B cell (primary cell): ENCODE measurements around the gene CD177. TPM values are rescaled to one million over a fixed set of nuclear protein-coding genes. Genes with fewer than 3 reads are reported as not detected.

Experiments used
- ATAC-seq: fragments of 200-7000 bp; cut with Tn5 transposase; one replicate; pipeline ENCODE4 v1.10.0; 2021; ENCODE audit warnings: low read depth, mild to moderate bottlenecking, moderate number of reproducible peaks, moderate library complexity
- CTCF ChIA-PET: fragments of 350-600 bp; sonication (Branson Sonifier 250); formaldehyde crosslinking; loops from one replicate; lab custom pipeline; 2021; ENCODE audit warnings: antibody characterized with exemption, inconsistent platforms; lab: Charles Lee
- POLR2A ChIA-PET: fragments of 350-600 bp; sonication (Branson Sonifier 250); formaldehyde crosslinking; loops from one replicate; lab custom pipeline; 2021; ENCODE audit warnings: antibody characterized with exemption; lab: Charles Lee
- DNase-seq: peaks from one replicate; pipeline ENCODE4 v3.0.0; 2013
- H2AFZ ChIP-seq: 2 replicates; pipeline ENCODE4 v1.6.1; 2012; ENCODE audit warnings: mild to moderate bottlenecking, low read depth, low read length; ENCODE audit not compliant: insufficient read depth, poor library complexity, severe bottlenecking
- H3K27ac ChIP-seq, 2 donors: 1 replicate in 1 of 2; 2 replicates in 1 of 2; pipeline ENCODE4 v1.5.1; 2012 to 2013; ENCODE audit warnings: low read length in 2 of 2, mild to moderate bottlenecking in 2 of 2, moderate library complexity in 1 of 2
- H3K27me3 ChIP-seq, 4 experiments: fragments of 200-600 bp in 1 of 4; sonication (generic) in 1 of 4; replicated peaks in 1 of 4; 1 replicate in 2 of 4; 2 replicates in 2 of 4; pipeline versions ENCODE4 v1.6.1 to v1.7.0; 2013 to 2016; ENCODE audit warnings: low read length in 3 of 4, mild to moderate bottlenecking in 2 of 4, mixed read lengths in 1 of 4, moderate library complexity in 1 of 4; ENCODE audit not compliant: insufficient read depth in 4 of 4, control insufficient read depth in 3 of 4; ENCODE audit errors: control extremely low read depth in 1 of 4
- H3K36me3 ChIP-seq, 2 experiments: replicated peaks in 1 of 2; 1 replicate in 1 of 2; 2 replicates in 1 of 2; pipeline versions ENCODE4 v1.6.1 to v1.7.1; 2013; ENCODE audit warnings: low read length in 1 of 2; ENCODE audit not compliant: insufficient read depth in 2 of 2, control insufficient read depth in 1 of 2; ENCODE audit errors: control extremely low read depth in 1 of 2, extremely low read depth in 1 of 2
- H3K4me1 ChIP-seq, 2 donors: fragments of 200-600 bp in 1 of 2; sonication (generic) in 1 of 2; 1 replicate in 1 of 2; 2 replicates in 1 of 2; pipeline versions ENCODE4 v1.5.1 to v1.6.1; 2013 to 2017; ENCODE audit warnings: low read length in 2 of 2; ENCODE audit not compliant: control insufficient read depth in 2 of 2, insufficient read depth in 2 of 2
- H3K4me2 ChIP-seq: replicated peaks from 2 replicates; pipeline ENCODE3; 2012; ENCODE audit warnings: mild to moderate bottlenecking, low read depth, low read length; ENCODE audit not compliant: poor library complexity, severe bottlenecking
- H3K4me3 ChIP-seq, 5 experiments: fragments of 200-600 bp in 1 of 5; sonication (generic) in 1 of 5; 1 replicate in 3 of 5; 2 replicates in 2 of 5; pipeline versions ENCODE4 v1.5.1 to v1.7.0; 2011 to 2016; ENCODE audit warnings: low read length in 4 of 5, mild to moderate bottlenecking in 4 of 5, low read depth in 2 of 5, control low read depth in 1 of 5, moderate library complexity in 1 of 5; ENCODE audit not compliant: insufficient read depth in 1 of 5; ENCODE audit errors: control extremely low read depth in 1 of 5, extremely low read depth in 1 of 5
- H3K79me2 ChIP-seq: fragments of 200-600 bp; sonication (generic); one replicate; pipeline ENCODE4 v1.6.0; 2016; ENCODE audit warnings: low read length; ENCODE audit not compliant: control insufficient read depth, insufficient read depth
- H3K9ac ChIP-seq: fragments of 200-600 bp; sonication (generic); 2 replicates; pipeline ENCODE4 v1.6.1; 2017; ENCODE audit warnings: mild to moderate bottlenecking, low read length, moderate library complexity
- H3K9me3 ChIP-seq, 3 donors: one replicate each; pipeline versions ENCODE4 v1.6.1 to v1.7.1; 2013; ENCODE audit warnings: low read length in 2 of 3; ENCODE audit not compliant: control insufficient read depth in 2 of 3, insufficient read depth in 1 of 3; ENCODE audit errors: control extremely low read depth in 1 of 3
- H4K20me1 ChIP-seq: 2 replicates; pipeline ENCODE4 v1.6.0; 2012; ENCODE audit warnings: mild to moderate bottlenecking, low read length; ENCODE audit not compliant: insufficient read depth, control insufficient read depth, poor library complexity, severe bottlenecking
- H3K27ac Mint-ChIP-seq: one replicate; pipeline ENCODE4 v1.8.0; 2021; ENCODE audit warnings: mixed read lengths
- H3K27me3 Mint-ChIP-seq: one replicate; pipeline ENCODE4 v1.8.0; 2021; ENCODE audit warnings: mixed read lengths
- H3K4me1 Mint-ChIP-seq: one replicate; pipeline ENCODE4 v1.8.0; 2021; ENCODE audit warnings: mixed read lengths
- H3K4me3 Mint-ChIP-seq: one replicate; pipeline ENCODE4 v1.8.0; 2021; ENCODE audit warnings: mixed read lengths
- H3K9me3 Mint-ChIP-seq: one replicate; pipeline ENCODE4 v1.8.0; 2022; ENCODE audit warnings: mixed read lengths; ENCODE audit not compliant: insufficient read depth
- EZH2 ChIP-seq: IDR thresholded peaks from 2 replicates; pipeline ENCODE4 v1.6.1; 2012; ENCODE audit warnings: borderline replicate concordance, low read depth, mild to moderate bottlenecking, moderate library complexity, low read length; ENCODE audit not compliant: insufficient read depth, poor library complexity, severe bottlenecking
- WGBS: methylation state at CpG from one replicate; pipeline ENCODE4 v1.1.5; 2013; ENCODE audit warnings: missing lambda C conversion rate; ENCODE audit not compliant: insufficient coverage; 5-methylcytosine and 5-hydroxymethylcytosine counted together
- intact Hi-C: fragments of 100-400 bp; cut with micrococcal nuclease; formaldehyde crosslinking; loops from one replicate; pipeline ENCODE4 v1.10.0; 2022
- polyA plus RNA-seq: library from polyadenylated mRNA; depleted of rRNA; stranded (reverse); fragments of >200 nt; gene quantifications from 2 replicates; pipeline ENCODE4 v1.2.3, GENCODE V29; 2012
- total RNA-seq, 2 donors: library from RNA; stranded (reverse); fragments of 120-200 nt in 1 of 2; gene quantifications; 1 replicate in 1 of 2; 2 replicates in 1 of 2; pipeline versions ENCODE4 v1.2.3 to v1.2.4, GENCODE V29; 2013 to 2022
- TF ChIP-seq, protein P1 (sequence below): fragments of 200-600 bp; IDR thresholded peaks from one replicate; pipeline ENCODE4 v1.8.0; 2022; ENCODE audit warnings: antibody characterized with exemption, mild to moderate bottlenecking

Gene CD177
- total and polyA plus RNA-seq, 2 donors (not counting 1 experiment from before 2014, with no cell fraction given), result not detected

DNA sequence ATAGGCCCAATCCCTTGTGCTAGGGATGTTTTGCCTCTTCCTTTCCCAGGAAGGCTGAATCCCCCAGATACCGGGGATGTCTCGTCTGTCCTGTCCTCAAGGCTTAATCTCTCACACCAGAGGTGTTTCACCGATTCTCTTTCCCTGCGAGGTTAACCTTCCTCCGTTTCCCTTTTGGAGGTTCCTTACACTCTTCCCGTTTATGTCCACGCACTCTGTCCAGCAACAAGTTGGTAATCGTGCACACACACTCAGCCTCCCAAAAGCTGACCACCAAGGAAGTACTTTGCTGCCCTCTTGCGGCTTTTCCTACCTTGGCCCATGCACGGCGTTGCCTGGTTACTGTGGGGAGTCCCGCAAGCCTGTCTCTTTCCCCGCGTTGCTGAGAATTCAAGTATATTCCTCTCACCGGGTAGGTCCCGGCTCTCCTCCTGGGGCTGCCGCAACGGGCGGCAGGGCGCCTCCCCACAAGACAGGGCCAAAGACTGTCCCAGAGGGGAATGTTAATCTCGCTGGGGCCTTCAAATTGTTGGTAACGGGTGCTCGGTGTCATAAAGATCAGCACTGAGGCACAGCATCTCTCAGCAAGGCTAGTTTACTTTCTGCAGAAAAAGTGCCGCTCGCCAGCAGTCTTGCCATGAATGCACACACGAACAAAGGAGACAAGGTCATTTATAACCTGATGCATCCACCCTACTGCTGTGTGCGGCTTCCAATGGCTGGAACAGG lies 36.7 kb upstream of the CD177 start:
- TF ChIP-seq, protein P1, sequence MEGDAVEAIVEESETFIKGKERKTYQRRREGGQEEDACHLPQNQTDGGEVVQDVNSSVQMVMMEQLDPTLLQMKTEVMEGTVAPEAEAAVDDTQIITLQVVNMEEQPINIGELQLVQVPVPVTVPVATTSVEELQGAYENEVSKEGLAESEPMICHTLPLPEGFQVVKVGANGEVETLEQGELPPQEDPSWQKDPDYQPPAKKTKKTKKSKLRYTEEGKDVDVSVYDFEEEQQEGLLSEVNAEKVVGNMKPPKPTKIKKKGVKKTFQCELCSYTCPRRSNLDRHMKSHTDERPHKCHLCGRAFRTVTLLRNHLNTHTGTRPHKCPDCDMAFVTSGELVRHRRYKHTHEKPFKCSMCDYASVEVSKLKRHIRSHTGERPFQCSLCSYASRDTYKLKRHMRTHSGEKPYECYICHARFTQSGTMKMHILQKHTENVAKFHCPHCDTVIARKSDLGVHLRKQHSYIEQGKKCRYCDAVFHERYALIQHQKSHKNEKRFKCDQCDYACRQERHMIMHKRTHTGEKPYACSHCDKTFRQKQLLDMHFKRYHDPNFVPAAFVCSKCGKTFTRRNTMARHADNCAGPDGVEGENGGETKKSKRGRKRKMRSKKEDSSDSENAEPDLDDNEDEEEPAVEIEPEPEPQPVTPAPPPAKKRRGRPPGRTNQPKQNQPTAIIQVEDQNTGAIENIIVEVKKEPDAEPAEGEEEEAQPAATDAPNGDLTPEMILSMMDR, result no peak
- no peak for TF ChIP-seq EZH2
- H3K27ac ChIP-seq, result no peak overlapping the region
- H3K9me3 ChIP-seq, result peaks cover 0 to 8% (median 0%) of the 10 kb centered on the region in 3 donors
- no peaks in the 10 kb centered on the region for H3K36me3 ChIP-seq
- Mint-ChIP-seq H3K27ac (no peak overlapping the region), H3K9me3 (peaks cover 2% of the 10 kb centered on the region), H3K27me3 (peaks cover 8% of the 10 kb centered on the region), H3K4me1 (no peaks in the 10 kb centered on the region), H3K4me3 (no peak overlapping the region)
- CTCF ChIA-PET, result no interaction called here
- H3K4me3 ChIP-seq, result no peak overlapping the region
- no peaks in the 10 kb centered on the region for H3K4me1 ChIP-seq
- no peak overlapping the region for H3K9ac ChIP-seq
- no peak for ATAC-seq
- H3K4me2 ChIP-seq, result no peak overlapping the region
- no peaks in the 10 kb centered on the region for H4K20me1 ChIP-seq
- DNase-seq, result no peak
- WGBS, result 90% methylated on average over 27 of the region's 27 CpGs
- intact Hi-C loops, result no loop called here
- H2AFZ ChIP-seq, result no peak overlapping the region
- no peaks in the 10 kb centered on the region for H3K79me2 ChIP-seq
- no peaks in the 10 kb centered on the region for H3K27me3 ChIP-seq
- POLR2A ChIA-PET, result no interaction called here

DNA sequence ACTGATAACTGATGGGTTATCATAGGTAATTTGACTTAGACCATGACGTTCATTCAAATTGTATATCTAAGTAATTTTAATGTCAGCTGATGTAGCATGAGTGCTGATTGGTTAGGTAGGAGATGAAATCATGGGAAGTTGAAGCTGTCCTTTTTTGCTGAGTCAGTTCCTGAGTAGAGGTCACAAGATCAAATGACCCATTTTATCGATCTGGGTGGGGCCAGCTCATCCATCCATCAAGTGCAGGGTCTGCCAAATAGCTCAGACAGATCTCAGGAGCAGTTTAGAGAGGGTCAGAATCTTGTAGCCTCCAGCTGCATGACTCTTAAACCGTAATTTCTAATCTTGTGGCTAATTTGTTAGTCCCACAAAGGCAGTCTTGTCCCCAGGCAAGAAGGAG lies 35.3 kb upstream of the CD177 start:
- Mint-ChIP-seq H3K4me1 (no peaks in the 10 kb centered on the region), H3K4me3 (no peak overlapping the region), H3K27ac (no peak overlapping the region), H3K27me3 (peaks cover 8% of the 10 kb centered on the region), H3K9me3 (peaks cover 2% of the 10 kb centered on the region)
- Histone ChIP-seq H4K20me1 (no peaks in the 10 kb centered on the region), H3K4me1 (no peaks in the 10 kb centered on the region), H3K4me2 (no peak overlapping the region), H3K27ac (no peak overlapping the region), H3K27me3 (no peaks in the 10 kb centered on the region), H3K9me3 (peaks cover 0 to 8% (median 0%) of the 10 kb centered on the region in 3 donors), H3K79me2 (no peaks in the 10 kb centered on the region), H3K9ac (no peak overlapping the region), H3K4me3 (no peak overlapping the region), H3K36me3 (no peaks in the 10 kb centered on the region), H2AFZ (no peak overlapping the region)
- TF ChIP-seq, protein P1, result no peak
- TF ChIP-seq EZH2, result no peak
- ChIA-PET POLR2A (no interaction called here), CTCF (no interaction called here)
- 58% methylated on average over 1 of the region's 3 CpGs for WGBS
- ATAC-seq (no peak), DNase-seq (no peak)
- intact Hi-C loops, result no loop called here
